Measurements from ENCODE around the gene NME1.

GRCh38 chr17:51128076-51128475 lies 25.3 kb upstream of the NME1 start:
- TF ChIP-seq, protein P1, sequence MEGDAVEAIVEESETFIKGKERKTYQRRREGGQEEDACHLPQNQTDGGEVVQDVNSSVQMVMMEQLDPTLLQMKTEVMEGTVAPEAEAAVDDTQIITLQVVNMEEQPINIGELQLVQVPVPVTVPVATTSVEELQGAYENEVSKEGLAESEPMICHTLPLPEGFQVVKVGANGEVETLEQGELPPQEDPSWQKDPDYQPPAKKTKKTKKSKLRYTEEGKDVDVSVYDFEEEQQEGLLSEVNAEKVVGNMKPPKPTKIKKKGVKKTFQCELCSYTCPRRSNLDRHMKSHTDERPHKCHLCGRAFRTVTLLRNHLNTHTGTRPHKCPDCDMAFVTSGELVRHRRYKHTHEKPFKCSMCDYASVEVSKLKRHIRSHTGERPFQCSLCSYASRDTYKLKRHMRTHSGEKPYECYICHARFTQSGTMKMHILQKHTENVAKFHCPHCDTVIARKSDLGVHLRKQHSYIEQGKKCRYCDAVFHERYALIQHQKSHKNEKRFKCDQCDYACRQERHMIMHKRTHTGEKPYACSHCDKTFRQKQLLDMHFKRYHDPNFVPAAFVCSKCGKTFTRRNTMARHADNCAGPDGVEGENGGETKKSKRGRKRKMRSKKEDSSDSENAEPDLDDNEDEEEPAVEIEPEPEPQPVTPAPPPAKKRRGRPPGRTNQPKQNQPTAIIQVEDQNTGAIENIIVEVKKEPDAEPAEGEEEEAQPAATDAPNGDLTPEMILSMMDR (conservative IDR thresholded peaks at IDR 0.05; ENCODE audit: low read depth, low read length) = no peak
- TF ChIP-seq EZH2 (IDR thresholded peaks at IDR 0.05; ENCODE audit: low read length, unreplicated experiment) (no peak), EZH2phosphoT487 (IDR thresholded peaks at IDR 0.05; ENCODE audit: borderline replicate concordance, low read length) (no peak)
